ENCODE measurements around the gene NCOA5. TPM values are rescaled to one million over a fixed set of nuclear protein-coding genes. Genes with fewer than 3 reads are reported as not detected.

The NCOA5 gene
- total RNA-seq, 2 experiments from 2014 or later = 9.7 to 10.5 TPM

GRCh38 chr20:46043556-46043955, 46.2 kb downstream of the NCOA5 start:
- Histone ChIP-seq H3K36me3 (ENCODE audit: insufficient read depth, low read length) (no peaks in the 10 kb centered on the region), H3K4me3 (ENCODE audit: low read length) (no peak overlapping the region), H3K27me3 (ENCODE audit: control insufficient read depth in 1 of 2, insufficient read depth in 2 of 2, low read length in 2 of 2) (peaks cover 16 to 24% of the 10 kb centered on the region in 2 experiments), H3K4me1 (ENCODE audit: insufficient read depth, low read length) (no peaks in the 10 kb centered on the region), H3K9me3 (ENCODE audit: control insufficient read depth in 1 of 2, insufficient read depth in 1 of 2, low read length in 2 of 2) (peaks cover 0 to 17% of the 10 kb centered on the region in 2 experiments), H3K27ac (ENCODE audit: low read depth in 1 of 2, low read length in 2 of 2) (no peak overlapping the region)
- DNase-seq (no peak), ATAC-seq (ENCODE audit: poor library complexity) (no peak)
- intact Hi-C loops (cut with DNase I, micrococcal nuclease) = no loop called here
- Mint-ChIP-seq H3K4me3 (no peak overlapping the region), H3K27ac (no peak overlapping the region), H3K27me3 (peaks cover 65% of the 10 kb centered on the region), H3K9me3 (no peaks in the 10 kb centered on the region), H3K36me3 (ENCODE audit: low read depth) (no peaks in the 10 kb centered on the region), H3K4me1 (ENCODE audit: low read depth) (no peaks in the 10 kb centered on the region)
- POLR2A ChIA-PET = no interaction called here
- CTCF ChIA-PET = no interaction called here
- no peak for TF ChIP-seq CTCF (IDR thresholded peaks at IDR 0.05)

- Mint-ChIP-seq H3K4me1 (ENCODE audit: low read depth) (no peaks in the 10 kb centered on the region), H3K36me3 (ENCODE audit: low read depth) (no peaks in the 10 kb centered on the region), H3K4me3 (no peak overlapping the region), H3K27ac (no peak overlapping the region), H3K9me3 (no peaks in the 10 kb centered on the region), H3K27me3 (peaks cover 53% of the 10 kb centered on the region)
- H3K27me3 ChIP-seq (ENCODE audit: control insufficient read depth in 1 of 2, insufficient read depth in 2 of 2, low read length in 2 of 2) = peaks cover 11 to 17% of the 10 kb centered on the region in 2 experiments
- peak in 11 of 14 experiments; percentile 23 to 64 (median 37) for DNase-seq
- no peaks in the 10 kb centered on the region for H3K36me3 ChIP-seq (ENCODE audit: insufficient read depth, low read length)
- peaks cover 0 to 12% of the 10 kb centered on the region in 2 experiments for H3K9me3 ChIP-seq (ENCODE audit: control insufficient read depth in 1 of 2, insufficient read depth in 1 of 2, low read length in 2 of 2)
- ATAC-seq (ENCODE audit: poor library complexity) = peak; percentile 56
- no peak for TF ChIP-seq CTCF (IDR thresholded peaks at IDR 0.05)
- POLR2A ChIA-PET = no interaction called here
- no peaks in the 10 kb centered on the region for H3K4me1 ChIP-seq (ENCODE audit: insufficient read depth, low read length)
- CTCF ChIA-PET = no interaction called here
- H3K4me3 ChIP-seq (ENCODE audit: low read length) = no peak overlapping the region
- intact Hi-C loops (cut with DNase I, micrococcal nuclease) = no loop called here
- no peak overlapping the region for H3K27ac ChIP-seq (ENCODE audit: low read depth in 1 of 2, low read length in 2 of 2)
Observed at GRCh38 chr20:46040902-46041535, 48.7 kb downstream of the NCOA5 start.

DNA sequence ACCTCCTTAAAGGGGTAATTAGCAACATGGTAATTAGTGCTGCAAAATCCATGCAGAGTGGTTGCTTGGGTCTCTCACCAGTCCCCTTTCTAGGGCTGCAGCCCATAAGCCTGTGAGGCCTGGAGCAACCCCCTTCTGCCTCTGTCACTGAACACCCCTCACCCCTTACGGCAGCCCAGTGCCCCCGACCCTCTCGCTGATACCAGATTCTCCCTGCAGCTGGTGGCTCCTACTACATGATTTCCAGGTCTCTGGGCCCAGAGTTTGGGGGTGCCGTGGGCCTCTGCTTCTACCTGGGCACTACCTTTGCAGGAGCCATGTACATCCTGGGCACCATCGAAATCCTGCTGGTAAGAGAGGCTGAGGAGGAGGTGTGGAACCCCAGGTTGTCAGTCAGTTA, 52.7 kb downstream of the NCOA5 start:
- ATAC-seq (ENCODE audit: poor library complexity) (no peak), DNase-seq (no peak)
- no peaks in the 10 kb centered on the region for H3K36me3 ChIP-seq (ENCODE audit: insufficient read depth, low read length)
- H3K4me3 Mint-ChIP-seq = no peak overlapping the region
- intact Hi-C loops (cut with DNase I, micrococcal nuclease) = no loop called here
- POLR2A ChIA-PET = no interaction called here
- no peak overlapping the region for H3K4me3 ChIP-seq (ENCODE audit: low read length)
- peaks cover 63% of the 10 kb centered on the region for H3K27me3 Mint-ChIP-seq
- no peaks in the 10 kb centered on the region for H3K9me3 Mint-ChIP-seq
- TF ChIP-seq CTCF (IDR thresholded peaks at IDR 0.05) = no peak
- H3K36me3 Mint-ChIP-seq (ENCODE audit: low read depth) = no peaks in the 10 kb centered on the region
- no peak overlapping the region for H3K27ac Mint-ChIP-seq
- peaks cover 27 to 39% of the 10 kb centered on the region in 2 experiments for H3K27me3 ChIP-seq (ENCODE audit: control insufficient read depth in 1 of 2, insufficient read depth in 2 of 2, low read length in 2 of 2)
- H3K9me3 ChIP-seq (ENCODE audit: control insufficient read depth in 1 of 2, insufficient read depth in 1 of 2, low read length in 2 of 2) = peaks cover 0 to 12% of the 10 kb centered on the region in 2 experiments
- no peaks in the 10 kb centered on the region for H3K4me1 ChIP-seq (ENCODE audit: insufficient read depth, low read length)
- no peaks in the 10 kb centered on the region for H3K4me1 Mint-ChIP-seq (ENCODE audit: low read depth)
- H3K27ac ChIP-seq (ENCODE audit: low read depth in 1 of 2, low read length in 2 of 2) = no peak overlapping the region
- CTCF ChIA-PET = no interaction called here
